Epithelial cell of proximal tubule (primary cell): Measurements from ENCODE around the gene LEO1. TPM values are rescaled to one million over a fixed set of nuclear protein-coding genes. Genes with fewer than 3 reads are reported as not detected.
A peak's percentile ranks its signal among the peaks of the same experiment; 100 is the strongest.

Experiments
- DNase-seq: peaks from one replicate; pipeline ENCODE4 v3.0.0-alpha.2; 2011; ENCODE audit warnings: low read depth
- H3K4me3 ChIP-seq: 2 replicates; pipeline ENCODE4 v1.5.1; 2011; ENCODE audit warnings: low read depth, mild to moderate bottlenecking, low read length
- CTCF ChIP-seq: conservative IDR thresholded peaks from 2 replicates; pipeline ENCODE4 v1.5.1; 2012; ENCODE audit warnings: low read depth, mild to moderate bottlenecking, low read length
- total RNA-seq: library from RNA; depleted of rRNA; stranded (reverse); fragments of >200 nt; gene quantifications from 2 replicates; pipeline ENCODE4 v1.2.3, GENCODE V29; 2015

The LEO1 gene
- total RNA-seq, 1 donor from 2014 or later, result 31.5 TPM

GRCh38 chr15:51971032-51971374, 575 bp downstream of the LEO1 start:
- DNase-seq, result no peak
- TF ChIP-seq CTCF, result no peak
- H3K4me3 ChIP-seq, result peak overlapping the region; percentile 95

GRCh38 chr15:51970132-51970817, 1.3 kb downstream of the LEO1 start:
- H3K4me3 ChIP-seq, result peak overlapping the region; percentile 95
- TF ChIP-seq CTCF, result no peak
- DNase-seq, result no peak

- H3K4me3 ChIP-seq, result no peak overlapping the region
- no peak for DNase-seq
Measured at GRCh38 chr15:51969728-51970127, 1.9 kb downstream of the LEO1 start.

GRCh38 chr15:51967583-51967982, 4.0 kb downstream of the LEO1 start:
- no peak for TF ChIP-seq CTCF

More at GRCh38 chr15:51969728-51970127, 1.9 kb downstream of the LEO1 start:
- no peak for TF ChIP-seq CTCF

GRCh38 chr15:51966192-51966591, 5.4 kb downstream of the LEO1 start:
- DNase-seq, result no peak
- H3K4me3 ChIP-seq, result no peak overlapping the region
- TF ChIP-seq CTCF, result no peak

More at GRCh38 chr15:51967583-51967982, 4.0 kb downstream of the LEO1 start:
- H3K4me3 ChIP-seq, result no peak overlapping the region
- DNase-seq, result no peak

GRCh38 chr15:51965691-51966090, 5.9 kb downstream of the LEO1 start:
- no peak for TF ChIP-seq CTCF
- H3K4me3 ChIP-seq, result no peak overlapping the region
- no peak for DNase-seq

GRCh38 chr15:51955504-51955903, 16.1 kb downstream of the LEO1 start:
- no peak overlapping the region for H3K4me3 ChIP-seq
- no peak for TF ChIP-seq CTCF
- DNase-seq, result no peak
